Activated CD8-positive, alpha-beta memory T cell treated with anti-CD3 and anti-CD28 coated beads, Interleukin-2, amount 50 U/mL, for 1 hour (primary cell): ENCODE data around the gene MOGAT3.
"Not testable (repeated sequence)": the region's sequence is repeated elsewhere in the genome, so short reads cannot be mapped to it uniquely, and the experiment has no call there.

ENCODE experiments used
- DNase-seq: peaks from one replicate; pipeline ENCODE4 v3.0.0-alpha.2; 2020; ENCODE audit errors: extremely low read depth

Gene MOGAT3

GRCh38 chr7:101203740-101204738 lies 3.2 kb upstream of the MOGAT3 start:
- DNase-seq, result not testable (repeated sequence)

- DNase-seq, result no peak
These were observed 1.7 kb upstream of the MOGAT3 start for GRCh38 chr7:101202603-101202918.

GRCh38 chr7:101201695-101202602 lies 1.1 kb upstream of the MOGAT3 start:
- no peak for DNase-seq

- DNase-seq, result no peak
These were observed 353 bp downstream of the MOGAT3 start for GRCh38 chr7:101200504-101200861.

GRCh38 chr7:101199522-101199921 lies 1.3 kb downstream of the MOGAT3 start:
- DNase-seq, result not testable (repeated sequence)

GRCh38 chr7:101198476-101198875 lies 2.4 kb downstream of the MOGAT3 start:
- DNase-seq, result no peak

- DNase-seq, result no peak
These were observed 2.8 kb downstream of the MOGAT3 start for GRCh38 chr7:101197991-101198390.

GRCh38 chr7:101195884-101196283 lies 5.0 kb downstream of the MOGAT3 start:
- no peak for DNase-seq

GRCh38 chr7:101189109-101189508 lies 11.7 kb downstream of the MOGAT3 start:
- no peak for DNase-seq

- no peak for DNase-seq
These were observed 13.9 kb downstream of the MOGAT3 start for GRCh38 chr7:101186844-101187428.

- no peak for DNase-seq
These were observed 14.6 kb downstream of the MOGAT3 start for GRCh38 chr7:101186194-101186593.

- no peak for DNase-seq
These were observed 15.5 kb downstream of the MOGAT3 start for GRCh38 chr7:101185258-101185839.

- DNase-seq, result no peak
These were observed 20.6 kb downstream of the MOGAT3 start, which contains the start of gene NAT16 for GRCh38 chr7:101180130-101180755. Gene NAT16, minus strand, starts transcription at chr7:101180293. Its CDS starts 5,486 bp downstream, at chr7:101174807.

GRCh38 chr7:101179713-101180112 lies 21.1 kb downstream of the MOGAT3 start:
- DNase-seq, result no peak

- no peak for DNase-seq
These were observed 21.7 kb downstream of the MOGAT3 start for GRCh38 chr7:101179117-101179516.

GRCh38 chr7:101177644-101178043 lies 23.2 kb downstream of the MOGAT3 start:
- DNase-seq, result no peak

- no peak for DNase-seq
These were observed 25.2 kb downstream of the MOGAT3 start for GRCh38 chr7:101175664-101176063.

GRCh38 chr7:101174322-101174854 lies 26.4 kb downstream of the MOGAT3 start:
- DNase-seq, result no peak

GRCh38 chr7:101173752-101174244 lies 27.0 kb downstream of the MOGAT3 start:
- no peak for DNase-seq

- DNase-seq, result no peak
These were observed 27.7 kb downstream of the MOGAT3 start for GRCh38 chr7:101172854-101173751.
